Mammary epithelial cell (primary cell): ENCODE measurements around the gene PAQR5.

Experiments used
- CTCF ChIP-seq, 2 donors: IDR thresholded peaks in 1 of 2; conservative IDR thresholded peaks in 1 of 2; 2 replicates each; pipeline ENCODE4 v1.5.1; 2011 to 2012; ENCODE audit warnings: inconsistent platforms in 2 of 2, low read length in 2 of 2, mild to moderate bottlenecking in 2 of 2, control low read depth in 1 of 2, low read depth in 1 of 2; ENCODE audit not compliant: insufficient read depth in 1 of 2; ENCODE audit errors: extremely low read depth in 1 of 2
- EZH2 ChIP-seq: IDR thresholded peaks from 2 replicates; pipeline ENCODE4 v1.6.1; 2012; ENCODE audit warnings: low read length, inconsistent platforms, borderline replicate concordance

GRCh38 chr15:69343133-69343532 lies 44.4 kb downstream of the PAQR5 start:
- no peak for TF ChIP-seq CTCF (conservative IDR thresholded peaks at IDR 0.05 in 1 of 2, IDR thresholded peaks at IDR 0.05 in 1 of 2; ENCODE audit: extremely low read depth in 1 of 2, insufficient read depth in 1 of 2, low read depth in 1 of 2, low read length in 2 of 2)
- TF ChIP-seq EZH2 = no peak
